Measurements from ENCODE around the gene RBM7.

RBM7 gene, protein sequence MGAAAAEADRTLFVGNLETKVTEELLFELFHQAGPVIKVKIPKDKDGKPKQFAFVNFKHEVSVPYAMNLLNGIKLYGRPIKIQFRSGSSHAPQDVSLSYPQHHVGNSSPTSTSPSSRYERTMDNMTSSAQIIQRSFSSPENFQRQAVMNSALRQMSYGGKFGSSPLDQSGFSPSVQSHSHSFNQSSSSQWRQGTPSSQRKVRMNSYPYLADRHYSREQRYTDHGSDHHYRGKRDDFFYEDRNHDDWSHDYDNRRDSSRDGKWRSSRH
- 15.4 to 18.6 (median 17.3) reads per million in 4 experiments for total RNA-seq

GRCh38 chr11:114400216-114400914 is at the start of gene RBM7, which contains the start of gene C11orf71:
Gene RBM7, plus strand, starts transcription at chr11:114400666. Its CDS starts 6 bp downstream, at chr11:114400672.
Gene C11orf71, minus strand, starts transcription at chr11:114400511. Its CDS starts 180 bp downstream, at chr11:114400331.
- DNase-seq = peak; percentile 97

GRCh38 chr11:114353443-114353842 is 47.0 kb upstream of the RBM7 start:
- DNase-seq = no peak

GRCh38 chr11:114354076-114354475 is 46.4 kb upstream of the RBM7 start:
- DNase-seq = no peak

- DNase-seq = no peak
Observed at GRCh38 chr11:114358716-114359115, 41.8 kb upstream of the RBM7 start.

DNA sequence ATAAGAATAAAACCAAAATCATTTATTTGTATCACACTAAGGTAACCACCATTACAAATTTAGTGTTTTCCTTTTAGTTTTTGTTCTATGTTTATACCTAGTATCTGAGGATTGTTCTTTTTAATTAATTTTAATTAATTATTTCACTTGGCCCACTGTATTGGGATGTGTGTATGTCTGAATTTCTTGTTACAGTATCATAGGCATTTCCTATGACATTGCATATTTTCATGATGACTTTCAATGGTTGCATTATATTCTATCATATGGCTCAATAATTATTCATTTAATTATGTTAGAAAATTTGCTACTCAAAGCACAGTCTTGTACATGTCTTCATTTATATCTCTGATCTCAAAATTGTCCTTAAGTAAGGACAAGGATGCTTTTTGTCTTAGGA is 41.1 kb upstream of the RBM7 start:
- DNase-seq = no peak

DNA sequence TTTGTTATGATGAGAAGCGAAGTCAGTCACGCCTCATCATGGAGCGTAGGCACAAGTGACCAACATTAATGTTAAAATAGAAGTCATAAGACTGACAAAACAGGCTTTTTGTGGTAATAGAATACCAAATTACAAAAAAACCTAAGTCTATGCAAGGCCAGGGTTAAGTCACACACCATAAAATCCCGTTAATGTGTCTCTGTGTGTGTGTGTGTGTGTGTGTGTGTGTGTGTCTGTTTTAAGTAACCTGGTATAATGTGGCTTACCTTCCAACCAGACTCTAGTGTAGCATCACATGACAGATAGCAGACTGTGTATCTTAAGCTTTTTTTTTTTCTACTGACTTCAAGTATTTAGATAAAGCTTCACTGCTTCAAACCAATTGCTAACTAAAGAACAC is 38.1 kb upstream of the RBM7 start:
- no peak for DNase-seq

DNA sequence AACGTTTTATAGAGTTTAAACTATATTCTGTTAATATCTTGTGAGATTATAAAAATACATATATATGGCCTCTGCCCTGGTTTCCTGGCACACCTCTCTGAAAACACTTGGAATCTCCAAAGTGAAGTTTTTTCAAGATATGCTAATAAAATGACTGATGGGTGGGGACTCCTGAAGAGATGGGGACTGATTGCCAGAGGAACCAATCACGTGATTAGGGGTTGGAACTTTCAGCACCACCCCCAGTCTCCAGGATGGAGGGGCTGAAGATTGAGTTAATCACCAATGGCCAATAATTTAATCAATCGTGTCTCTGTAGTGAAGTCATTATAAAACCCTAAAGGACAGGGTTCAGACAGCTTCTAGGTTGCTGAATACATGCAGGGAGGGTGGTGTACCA is 37.5 kb upstream of the RBM7 start:
- DNase-seq = no peak

DNA sequence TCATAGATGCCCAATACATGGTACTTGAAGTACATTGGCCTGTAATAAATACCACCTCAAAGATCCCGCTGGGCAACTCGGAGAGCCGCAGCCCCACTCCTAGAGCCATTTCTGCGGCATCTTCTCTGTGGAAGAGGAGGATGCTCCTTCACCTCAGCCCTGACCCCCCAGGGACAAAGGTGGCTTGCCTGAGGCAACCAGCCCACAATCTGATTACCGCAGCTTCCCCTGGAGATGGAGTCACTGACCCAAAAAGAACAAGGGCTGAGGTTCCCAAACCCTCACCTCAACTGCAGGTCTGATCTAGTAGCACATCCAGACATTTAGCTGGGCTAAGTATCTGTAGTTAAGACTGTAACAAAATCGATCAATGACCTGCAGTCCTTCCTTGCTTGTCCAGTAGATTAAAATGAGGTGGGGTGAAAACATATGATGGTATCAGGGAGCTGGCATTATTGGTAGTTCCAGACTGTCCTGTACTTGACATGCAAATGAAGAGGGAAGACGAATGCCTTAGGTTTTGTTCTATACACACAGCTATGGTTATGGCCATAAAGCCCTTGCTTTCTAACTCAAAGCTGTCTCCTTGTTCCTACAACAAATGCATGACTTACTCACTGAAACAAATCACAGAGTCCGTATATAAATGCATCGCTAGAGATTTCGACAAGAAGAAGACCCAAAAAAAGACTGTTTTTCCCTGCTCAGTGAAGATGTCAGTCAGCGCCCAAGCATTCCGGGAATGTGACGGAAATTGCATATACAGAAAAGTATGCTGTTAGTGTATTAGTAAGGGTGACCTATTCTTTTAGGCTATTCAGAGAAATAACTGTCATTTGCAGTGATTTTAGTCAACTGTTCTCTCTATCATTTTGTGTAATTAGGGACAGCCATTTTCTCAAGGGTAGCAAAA is 33.9 kb upstream of the RBM7 start:
- no peak for DNase-seq

DNA sequence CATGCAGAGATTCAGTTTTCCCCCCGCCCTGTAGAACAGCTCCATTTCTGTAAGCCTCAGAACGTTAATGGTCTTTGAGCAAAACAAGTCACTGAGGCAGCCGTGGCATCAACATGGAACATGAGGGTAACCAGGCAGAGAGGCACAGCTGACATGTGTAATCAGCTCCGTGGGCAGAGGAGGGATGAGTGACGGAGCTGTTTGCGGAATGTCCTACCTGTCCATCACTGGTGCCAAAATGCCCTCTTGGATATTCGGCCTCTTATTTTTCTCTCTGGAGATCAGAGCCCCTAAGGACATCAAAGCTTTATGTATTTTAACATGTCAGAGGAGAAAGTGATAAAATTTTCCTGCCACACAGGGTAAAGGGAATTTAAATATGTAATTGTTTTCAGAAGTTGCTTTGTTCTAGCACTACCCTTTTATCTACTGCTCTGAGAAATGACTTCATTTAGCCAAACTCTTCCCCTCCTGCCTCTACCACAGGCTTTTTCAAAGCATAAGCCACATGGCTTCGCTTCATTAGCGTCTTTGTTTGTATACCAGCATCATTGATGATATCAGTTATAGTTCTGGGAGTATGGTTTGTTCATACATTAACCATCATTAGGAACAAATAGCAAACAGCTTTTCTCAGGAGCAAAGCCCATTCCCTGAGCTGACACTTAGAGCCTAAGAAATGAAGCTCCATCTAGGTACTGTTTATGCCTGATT is 33.1 kb upstream of the RBM7 start:
- DNase-seq = no peak

- no peak for DNase-seq
Observed at GRCh38 chr11:114368918-114369680, 31.4 kb upstream of the RBM7 start.

- no peak for DNase-seq
Observed at GRCh38 chr11:114375052-114375451, 25.4 kb upstream of the RBM7 start.

GRCh38 chr11:114377612-114378267 is 22.7 kb upstream of the RBM7 start:
- DNase-seq = no peak

- DNase-seq = no peak
Observed at GRCh38 chr11:114379394-114380069, 20.9 kb upstream of the RBM7 start.

GRCh38 chr11:114382509-114382908 is 18.0 kb upstream of the RBM7 start:
- no peak for DNase-seq

DNA sequence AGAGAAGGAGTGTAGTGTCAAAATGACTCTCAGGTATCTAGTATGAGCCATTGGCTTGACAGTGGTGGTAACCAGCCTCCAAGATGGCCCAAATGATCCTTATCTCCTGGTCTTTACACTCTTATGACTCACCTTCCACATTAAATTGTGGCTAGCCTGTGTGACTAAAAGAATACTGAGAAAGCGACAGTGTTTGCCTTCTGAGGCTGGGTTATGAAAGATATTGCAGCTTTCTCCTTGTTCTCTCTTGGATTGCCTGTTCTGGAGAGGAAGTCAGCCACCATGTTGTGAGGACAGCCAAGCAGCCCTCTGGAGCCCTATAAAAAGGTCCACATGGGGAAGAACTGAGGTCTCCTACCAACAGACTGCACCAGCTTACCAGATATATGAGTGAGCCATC is 16.0 kb upstream of the RBM7 start:
- DNase-seq = no peak

DNA sequence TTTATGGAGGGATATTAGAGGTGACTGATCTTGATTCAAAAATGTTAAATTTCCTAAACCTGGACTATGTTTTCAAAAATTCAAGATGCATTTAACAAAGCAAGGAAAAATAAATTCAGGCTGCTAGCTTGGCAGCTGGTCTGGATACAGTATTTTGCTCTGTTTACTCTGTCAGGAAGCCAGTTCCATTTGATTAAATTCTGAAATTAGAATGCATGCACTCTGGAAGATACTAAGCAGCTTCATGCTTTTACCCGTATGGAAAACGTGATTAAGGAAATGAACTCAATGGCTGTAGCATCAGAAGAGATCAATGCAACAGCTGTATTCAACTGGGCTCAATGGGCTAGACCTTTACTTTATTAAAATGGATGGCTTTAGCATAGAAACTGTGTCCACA is 14.3 kb upstream of the RBM7 start:
- DNase-seq = no peak

DNA sequence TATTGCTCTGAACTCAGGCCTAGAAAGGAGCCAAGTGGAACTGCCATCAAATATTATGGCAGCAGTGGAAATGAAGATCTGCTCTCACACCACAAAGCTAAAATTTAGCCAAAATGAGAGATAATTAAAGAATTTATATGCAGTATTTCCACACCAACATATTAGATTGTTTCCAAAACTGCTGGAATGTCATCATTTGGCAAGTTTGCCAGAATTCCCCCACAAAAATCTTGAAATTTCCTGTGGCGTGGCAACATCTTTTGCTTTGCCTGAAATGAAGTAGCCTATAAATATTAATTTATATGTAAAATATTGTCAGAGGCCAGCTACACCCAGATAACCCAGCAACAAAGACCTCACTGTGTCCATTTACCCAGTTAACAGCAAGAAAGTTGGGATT is 13.9 kb upstream of the RBM7 start:
- no peak for DNase-seq

- DNase-seq = no peak
Observed at GRCh38 chr11:114392735-114393667, 7.5 kb upstream of the RBM7 start.

- DNase-seq = no peak
Observed at GRCh38 chr11:114395736-114396135, 4.7 kb upstream of the RBM7 start.

DNA sequence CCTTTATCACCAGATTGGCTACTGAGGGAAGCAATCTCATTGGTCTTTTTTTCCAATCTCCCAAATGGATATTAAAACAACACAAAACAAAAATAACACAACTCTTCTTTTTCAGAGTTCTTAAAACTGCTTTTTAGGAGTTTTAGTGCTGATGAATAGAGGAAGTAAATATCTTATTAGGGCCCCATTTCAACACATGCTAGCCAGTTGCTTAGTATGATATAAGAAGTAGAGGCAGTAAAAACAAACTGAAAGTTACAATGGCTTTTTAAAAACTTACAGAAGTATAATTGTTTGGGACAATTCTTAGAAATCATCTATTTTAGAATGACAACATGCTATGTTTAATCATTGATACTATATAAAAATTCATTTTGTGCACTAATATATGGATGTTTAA is 3.5 kb upstream of the RBM7 start:
- DNase-seq = no peak

All from effector CD8-positive, alpha-beta T cell (primary cell).